Activated naive CD4-positive, alpha-beta T cell treated with anti-CD3 and anti-CD28 coated beads, Interleukin-2, amount 50 U/mL, for 24 hours (primary cell): Measurements from ENCODE around the gene PLA2G3.
"Not testable (repeated sequence)": the region's sequence is repeated elsewhere in the genome, so short reads cannot be mapped to it uniquely, and the experiment has no call there.

Experiments used
- H3K27ac Mint-ChIP-seq: one replicate; pipeline ENCODE4 v1.8.0; 2021; ENCODE audit warnings: mild to moderate bottlenecking, mixed read lengths
- H3K27me3 Mint-ChIP-seq: one replicate; pipeline ENCODE4 v1.8.0; 2021; ENCODE audit warnings: mixed read lengths
- H3K36me3 Mint-ChIP-seq: one replicate; pipeline ENCODE4 v1.8.0; 2021; ENCODE audit warnings: mixed read lengths
- H3K4me1 Mint-ChIP-seq: one replicate; pipeline ENCODE4 v1.8.0; 2021; ENCODE audit warnings: mixed read lengths
- H3K4me3 Mint-ChIP-seq: one replicate; pipeline ENCODE4 v1.8.0; 2021; ENCODE audit warnings: mild to moderate bottlenecking, mixed read lengths
- H3K9me3 Mint-ChIP-seq: one replicate; pipeline ENCODE4 v1.8.0; 2021; ENCODE audit warnings: mixed read lengths

The PLA2G3 gene

GRCh38 chr22:31121403-31121802 is 18.9 kb downstream of the PLA2G3 start:
- H3K36me3 Mint-ChIP-seq = no peaks in the 10 kb centered on the region
- no peaks in the 10 kb centered on the region for H3K4me1 Mint-ChIP-seq
- no peak overlapping the region for H3K27ac Mint-ChIP-seq
- H3K9me3 Mint-ChIP-seq = no peaks in the 10 kb centered on the region
- no peaks in the 10 kb centered on the region for H3K27me3 Mint-ChIP-seq
- no peak overlapping the region for H3K4me3 Mint-ChIP-seq

GRCh38 chr22:31120642-31121041 is 19.7 kb downstream of the PLA2G3 start:
- Mint-ChIP-seq H3K27ac (no peak overlapping the region), H3K27me3 (no peaks in the 10 kb centered on the region), H3K4me3 (no peak overlapping the region), H3K4me1 (no peaks in the 10 kb centered on the region), H3K36me3 (no peaks in the 10 kb centered on the region), H3K9me3 (no peaks in the 10 kb centered on the region)

- no peak overlapping the region for H3K27ac Mint-ChIP-seq
- no peaks in the 10 kb centered on the region for H3K4me1 Mint-ChIP-seq
- no peaks in the 10 kb centered on the region for H3K27me3 Mint-ChIP-seq
- no peak overlapping the region for H3K4me3 Mint-ChIP-seq
- no peaks in the 10 kb centered on the region for H3K36me3 Mint-ChIP-seq
- H3K9me3 Mint-ChIP-seq = no peaks in the 10 kb centered on the region
Observed at GRCh38 chr22:31120230-31120629, 20.1 kb downstream of the PLA2G3 start.

GRCh38 chr22:31119026-31119717 is 21.1 kb downstream of the PLA2G3 start:
- no peaks in the 10 kb centered on the region for H3K4me1 Mint-ChIP-seq
- H3K9me3 Mint-ChIP-seq = no peaks in the 10 kb centered on the region
- no peak overlapping the region for H3K27ac Mint-ChIP-seq
- H3K36me3 Mint-ChIP-seq = no peaks in the 10 kb centered on the region
- H3K4me3 Mint-ChIP-seq = no peak overlapping the region
- no peaks in the 10 kb centered on the region for H3K27me3 Mint-ChIP-seq

GRCh38 chr22:31118046-31118820 is 22.1 kb downstream of the PLA2G3 start:
- no peaks in the 10 kb centered on the region for H3K9me3 Mint-ChIP-seq
- peak overlapping the region; percentile 8 for H3K27ac Mint-ChIP-seq
- H3K4me3 Mint-ChIP-seq = no peak overlapping the region
- H3K27me3 Mint-ChIP-seq = no peaks in the 10 kb centered on the region
- no peaks in the 10 kb centered on the region for H3K36me3 Mint-ChIP-seq
- no peaks in the 10 kb centered on the region for H3K4me1 Mint-ChIP-seq

- H3K27ac Mint-ChIP-seq, H3K4me3 Mint-ChIP-seq, H3K4me1 Mint-ChIP-seq, H3K9me3 Mint-ChIP-seq, H3K36me3 Mint-ChIP-seq, H3K27me3 Mint-ChIP-seq: not testable (repeated sequence)
Observed at GRCh38 chr22:31112547-31113091, 27.7 kb downstream of the PLA2G3 start.

- Mint-ChIP-seq H3K9me3 (no peaks in the 10 kb centered on the region), H3K36me3 (no peaks in the 10 kb centered on the region), H3K4me1 (peaks cover 23% of the 10 kb centered on the region), H3K27ac (peak overlapping the region; percentile 7), H3K4me3 (peak overlapping the region; percentile 99), H3K27me3 (no peaks in the 10 kb centered on the region)
Observed at GRCh38 chr22:31107894-31108218, 32.5 kb downstream of the PLA2G3 start.

- H3K4me3 Mint-ChIP-seq = peak within 1 kb of the TSS; percentile 99
- H3K9me3 Mint-ChIP-seq = no peaks in the 10 kb centered on the region
- peak within 1 kb of the TSS; percentile 62 for H3K27ac Mint-ChIP-seq
- H3K4me1 Mint-ChIP-seq = peaks cover 23% of the 10 kb centered on the region
- H3K27me3 Mint-ChIP-seq = no peaks in the 10 kb centered on the region
- H3K36me3 Mint-ChIP-seq = no peaks in the 10 kb centered on the region
Observed at GRCh38 chr22:31107178-31107893, 33.0 kb downstream of the PLA2G3 start, which contains the start of gene SELENOM. TSS of gene SELENOM (minus strand) at chr22:31107568. CDS start at chr22:31107505, 63 bp downstream.

GRCh38 chr22:31106731-31107177 is 33.6 kb downstream of the PLA2G3 start:
- H3K9me3 Mint-ChIP-seq = no peaks in the 10 kb centered on the region
- no peaks in the 10 kb centered on the region for H3K36me3 Mint-ChIP-seq
- H3K4me3 Mint-ChIP-seq = peak overlapping the region; percentile 99
- H3K27me3 Mint-ChIP-seq = no peaks in the 10 kb centered on the region
- peak overlapping the region; percentile 62 for H3K27ac Mint-ChIP-seq
- H3K4me1 Mint-ChIP-seq = peaks cover 23% of the 10 kb centered on the region

GRCh38 chr22:31106001-31106571 is 34.2 kb downstream of the PLA2G3 start:
- Mint-ChIP-seq H3K36me3 (no peaks in the 10 kb centered on the region), H3K4me1 (peaks cover 23% of the 10 kb centered on the region), H3K9me3 (no peaks in the 10 kb centered on the region), H3K27me3 (no peaks in the 10 kb centered on the region), H3K4me3 (peak overlapping the region; percentile 99), H3K27ac (peak overlapping the region; percentile 17)

GRCh38 chr22:31105282-31105929 is 34.9 kb downstream of the PLA2G3 start:
- H3K27me3 Mint-ChIP-seq = no peaks in the 10 kb centered on the region
- no peak overlapping the region for H3K4me3 Mint-ChIP-seq
- peaks cover 23% of the 10 kb centered on the region for H3K4me1 Mint-ChIP-seq
- no peaks in the 10 kb centered on the region for H3K36me3 Mint-ChIP-seq
- peak overlapping the region; percentile 31 for H3K27ac Mint-ChIP-seq
- no peaks in the 10 kb centered on the region for H3K9me3 Mint-ChIP-seq

- Mint-ChIP-seq H3K36me3 (no peaks in the 10 kb centered on the region), H3K27me3 (no peaks in the 10 kb centered on the region), H3K4me1 (peaks cover 23% of the 10 kb centered on the region), H3K27ac (no peak overlapping the region), H3K9me3 (no peaks in the 10 kb centered on the region), H3K4me3 (no peak overlapping the region)
Observed at GRCh38 chr22:31104869-31105268, 35.4 kb downstream of the PLA2G3 start.

GRCh38 chr22:31103899-31104694 is 36.2 kb downstream of the PLA2G3 start:
- Mint-ChIP-seq H3K36me3 (no peaks in the 10 kb centered on the region), H3K27ac (peak overlapping the region; percentile 6), H3K4me1 (peaks cover 23% of the 10 kb centered on the region), H3K4me3 (no peak overlapping the region), H3K9me3 (no peaks in the 10 kb centered on the region), H3K27me3 (no peaks in the 10 kb centered on the region)

- Mint-ChIP-seq H3K36me3 (no peaks in the 10 kb centered on the region), H3K27me3 (no peaks in the 10 kb centered on the region), H3K27ac (no peak overlapping the region), H3K9me3 (no peaks in the 10 kb centered on the region), H3K4me1 (peaks cover 22% of the 10 kb centered on the region), H3K4me3 (no peak overlapping the region)
Observed at GRCh38 chr22:31103111-31103510, 37.2 kb downstream of the PLA2G3 start.
